Measurements from ENCODE around the gene SF3B2.

DNA sequence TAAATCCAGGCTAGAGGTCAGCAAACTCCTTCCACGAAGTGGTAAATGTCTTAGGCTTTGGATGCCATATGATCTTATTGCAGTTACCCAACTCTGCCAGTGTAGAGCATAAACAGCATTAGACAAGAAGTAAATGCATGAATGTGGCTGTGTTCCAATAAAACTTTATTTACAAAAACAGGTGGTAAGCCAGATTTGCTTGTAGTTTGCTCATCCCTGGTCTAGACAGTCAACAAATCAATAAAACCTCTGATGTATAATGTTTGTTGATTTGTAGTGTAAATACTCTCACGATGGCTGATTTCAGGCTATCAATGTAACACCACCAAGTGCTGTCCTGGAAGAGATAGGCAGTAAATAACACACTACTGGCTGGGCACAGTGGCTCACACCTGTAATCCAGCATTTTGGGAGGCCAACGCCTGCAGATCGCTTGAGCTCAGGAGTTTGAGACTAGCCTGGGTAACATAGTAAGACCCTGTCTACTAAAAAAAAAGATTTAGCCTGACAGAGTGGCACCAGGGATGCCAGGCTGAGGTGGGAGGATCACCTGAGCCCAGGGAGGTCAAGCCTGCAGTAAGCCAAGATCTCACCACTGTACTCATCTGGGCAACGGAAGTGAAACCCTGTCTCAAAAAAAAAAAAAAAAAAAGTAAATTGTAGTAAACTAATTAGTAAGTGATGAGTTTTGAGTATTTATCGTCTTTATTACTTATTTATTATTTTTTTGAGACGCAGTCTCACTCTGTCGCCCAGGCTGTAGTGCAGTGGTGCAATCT, 19.0 kb upstream of the SF3B2 start:
- TF ChIP-seq, protein P1, sequence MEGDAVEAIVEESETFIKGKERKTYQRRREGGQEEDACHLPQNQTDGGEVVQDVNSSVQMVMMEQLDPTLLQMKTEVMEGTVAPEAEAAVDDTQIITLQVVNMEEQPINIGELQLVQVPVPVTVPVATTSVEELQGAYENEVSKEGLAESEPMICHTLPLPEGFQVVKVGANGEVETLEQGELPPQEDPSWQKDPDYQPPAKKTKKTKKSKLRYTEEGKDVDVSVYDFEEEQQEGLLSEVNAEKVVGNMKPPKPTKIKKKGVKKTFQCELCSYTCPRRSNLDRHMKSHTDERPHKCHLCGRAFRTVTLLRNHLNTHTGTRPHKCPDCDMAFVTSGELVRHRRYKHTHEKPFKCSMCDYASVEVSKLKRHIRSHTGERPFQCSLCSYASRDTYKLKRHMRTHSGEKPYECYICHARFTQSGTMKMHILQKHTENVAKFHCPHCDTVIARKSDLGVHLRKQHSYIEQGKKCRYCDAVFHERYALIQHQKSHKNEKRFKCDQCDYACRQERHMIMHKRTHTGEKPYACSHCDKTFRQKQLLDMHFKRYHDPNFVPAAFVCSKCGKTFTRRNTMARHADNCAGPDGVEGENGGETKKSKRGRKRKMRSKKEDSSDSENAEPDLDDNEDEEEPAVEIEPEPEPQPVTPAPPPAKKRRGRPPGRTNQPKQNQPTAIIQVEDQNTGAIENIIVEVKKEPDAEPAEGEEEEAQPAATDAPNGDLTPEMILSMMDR (IDR thresholded peaks at IDR 0.05) = no peak
- TF ChIP-seq YY1 (IDR thresholded peaks at IDR 0.05; ENCODE audit: low read depth) (no peak), POLR2AphosphoS5 (IDR thresholded peaks at IDR 0.05; ENCODE audit: low read depth, low read length) (no peak), FOXJ3 (CRISPR knock-in tag; IDR thresholded peaks at IDR 0.05) (no peak), NRF1 (IDR thresholded peaks at IDR 0.05; ENCODE audit: low read depth, low read length) (no peak), FOXM1 (IDR thresholded peaks at IDR 0.05; ENCODE audit: low read depth) (no peak), EP300 (IDR thresholded peaks at IDR 0.05; ENCODE audit: borderline replicate concordance in 1 of 2, low read depth in 1 of 2, low read length in 1 of 2) (no peak), NFIC (IDR thresholded peaks at IDR 0.05; ENCODE audit: borderline replicate concordance) (no peak), JUND (IDR thresholded peaks at IDR 0.05) (no peak), SMC3 (IDR thresholded peaks at IDR 0.05; ENCODE audit: low read depth, low read length) (no peak), RCOR1 (IDR thresholded peaks at IDR 0.05; ENCODE audit: low read length) (no peak)
- TF ChIP-seq, protein P2, sequence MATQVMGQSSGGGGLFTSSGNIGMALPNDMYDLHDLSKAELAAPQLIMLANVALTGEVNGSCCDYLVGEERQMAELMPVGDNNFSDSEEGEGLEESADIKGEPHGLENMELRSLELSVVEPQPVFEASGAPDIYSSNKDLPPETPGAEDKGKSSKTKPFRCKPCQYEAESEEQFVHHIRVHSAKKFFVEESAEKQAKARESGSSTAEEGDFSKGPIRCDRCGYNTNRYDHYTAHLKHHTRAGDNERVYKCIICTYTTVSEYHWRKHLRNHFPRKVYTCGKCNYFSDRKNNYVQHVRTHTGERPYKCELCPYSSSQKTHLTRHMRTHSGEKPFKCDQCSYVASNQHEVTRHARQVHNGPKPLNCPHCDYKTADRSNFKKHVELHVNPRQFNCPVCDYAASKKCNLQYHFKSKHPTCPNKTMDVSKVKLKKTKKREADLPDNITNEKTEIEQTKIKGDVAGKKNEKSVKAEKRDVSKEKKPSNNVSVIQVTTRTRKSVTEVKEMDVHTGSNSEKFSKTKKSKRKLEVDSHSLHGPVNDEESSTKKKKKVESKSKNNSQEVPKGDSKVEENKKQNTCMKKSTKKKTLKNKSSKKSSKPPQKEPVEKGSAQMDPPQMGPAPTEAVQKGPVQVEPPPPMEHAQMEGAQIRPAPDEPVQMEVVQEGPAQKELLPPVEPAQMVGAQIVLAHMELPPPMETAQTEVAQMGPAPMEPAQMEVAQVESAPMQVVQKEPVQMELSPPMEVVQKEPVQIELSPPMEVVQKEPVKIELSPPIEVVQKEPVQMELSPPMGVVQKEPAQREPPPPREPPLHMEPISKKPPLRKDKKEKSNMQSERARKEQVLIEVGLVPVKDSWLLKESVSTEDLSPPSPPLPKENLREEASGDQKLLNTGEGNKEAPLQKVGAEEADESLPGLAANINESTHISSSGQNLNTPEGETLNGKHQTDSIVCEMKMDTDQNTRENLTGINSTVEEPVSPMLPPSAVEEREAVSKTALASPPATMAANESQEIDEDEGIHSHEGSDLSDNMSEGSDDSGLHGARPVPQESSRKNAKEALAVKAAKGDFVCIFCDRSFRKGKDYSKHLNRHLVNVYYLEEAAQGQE (IDR thresholded peaks at IDR 0.05; ENCODE audit: low read depth, low read length) = no peak
- TF ChIP-seq, protein P3, sequence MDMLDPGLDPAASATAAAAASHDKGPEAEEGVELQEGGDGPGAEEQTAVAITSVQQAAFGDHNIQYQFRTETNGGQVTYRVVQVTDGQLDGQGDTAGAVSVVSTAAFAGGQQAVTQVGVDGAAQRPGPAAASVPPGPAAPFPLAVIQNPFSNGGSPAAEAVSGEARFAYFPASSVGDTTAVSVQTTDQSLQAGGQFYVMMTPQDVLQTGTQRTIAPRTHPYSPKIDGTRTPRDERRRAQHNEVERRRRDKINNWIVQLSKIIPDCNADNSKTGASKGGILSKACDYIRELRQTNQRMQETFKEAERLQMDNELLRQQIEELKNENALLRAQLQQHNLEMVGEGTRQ (IDR thresholded peaks at IDR 0.05; ENCODE audit: borderline replicate concordance, low read depth, low read length) = no peak

Data from SK-N-SH (cell line).